A673 (cell line): ENCODE measurements around the gene PATJ.

Source experiments
- CTCF ChIP-seq: fragments of 300-800, 200-600 bp; sonication (generic); conservative IDR thresholded peaks from 2 replicates; pipeline ENCODE4 v1.5.1; 2017; ENCODE audit warnings: low read depth, mild to moderate bottlenecking, antibody characterized with exemption, low read length, moderate library complexity, mixed read lengths
- EZH2 ChIP-seq: fragments of 200-600 bp; sonication (generic); IDR thresholded peaks from 2 replicates; pipeline ENCODE4 v1.6.1; 2017; ENCODE audit warnings: borderline replicate concordance, low read depth, mild to moderate bottlenecking, mixed read lengths, antibody characterized with exemption, low read length; ENCODE audit not compliant: poor library complexity, severe bottlenecking

GRCh38 chr1:62070384-62071011 lies 328.2 kb downstream of the PATJ start:
- TF ChIP-seq CTCF (peak; percentile 87), EZH2 (no peak)
